IPS-18c (cell line): Measurements from ENCODE around the gene RADIL.

Source experiments
- H3K4me3 ChIP-seq: 2 replicates; pipeline ENCODE4 v1.7.0; 2013; ENCODE audit warnings: low read depth, mild to moderate bottlenecking, low read length, moderate library complexity; ENCODE audit not compliant: insufficient read depth
- H3K9me3 ChIP-seq: one replicate; pipeline ENCODE4 v1.6.1; 2013; ENCODE audit warnings: mild to moderate bottlenecking, low read length, moderate library complexity; ENCODE audit not compliant: control insufficient read depth, insufficient read depth

Gene RADIL

DNA sequence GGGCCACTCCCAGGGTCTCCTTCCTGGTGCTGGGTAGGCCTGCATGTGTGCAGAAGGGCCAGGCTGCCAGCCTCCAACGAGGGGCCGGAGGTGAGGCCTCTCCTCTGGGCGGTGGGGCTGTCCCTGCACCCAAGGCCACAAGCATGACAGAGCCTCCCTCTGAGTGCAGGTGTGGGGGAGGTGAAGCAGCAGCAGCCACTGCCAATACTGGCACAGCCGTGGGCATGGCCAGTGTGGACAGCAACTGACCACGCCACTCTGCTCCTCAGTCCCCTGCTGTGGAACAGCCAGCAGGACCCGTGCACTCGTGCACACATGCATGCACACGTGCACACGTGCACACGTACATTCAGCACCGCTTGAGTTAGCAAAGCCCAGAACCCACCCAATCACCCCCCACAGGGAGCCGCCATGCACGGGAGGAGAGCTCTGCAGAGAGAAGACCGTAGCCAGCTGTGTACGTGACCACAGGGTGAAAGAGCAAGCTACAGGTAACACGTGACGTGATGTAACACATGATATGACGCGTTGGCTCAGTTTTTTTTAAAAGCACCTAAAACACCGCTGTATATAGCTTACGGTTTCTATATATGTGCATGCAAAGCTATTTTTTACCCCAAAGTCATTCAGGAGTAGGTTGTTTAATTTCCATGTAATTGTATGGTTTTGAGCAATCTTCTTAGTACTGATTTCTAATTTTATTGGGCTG is 44.7 kb downstream of the RADIL start:
- no peaks in the 10 kb centered on the region for H3K9me3 ChIP-seq
- H3K4me3 ChIP-seq, result no peak overlapping the region

DNA sequence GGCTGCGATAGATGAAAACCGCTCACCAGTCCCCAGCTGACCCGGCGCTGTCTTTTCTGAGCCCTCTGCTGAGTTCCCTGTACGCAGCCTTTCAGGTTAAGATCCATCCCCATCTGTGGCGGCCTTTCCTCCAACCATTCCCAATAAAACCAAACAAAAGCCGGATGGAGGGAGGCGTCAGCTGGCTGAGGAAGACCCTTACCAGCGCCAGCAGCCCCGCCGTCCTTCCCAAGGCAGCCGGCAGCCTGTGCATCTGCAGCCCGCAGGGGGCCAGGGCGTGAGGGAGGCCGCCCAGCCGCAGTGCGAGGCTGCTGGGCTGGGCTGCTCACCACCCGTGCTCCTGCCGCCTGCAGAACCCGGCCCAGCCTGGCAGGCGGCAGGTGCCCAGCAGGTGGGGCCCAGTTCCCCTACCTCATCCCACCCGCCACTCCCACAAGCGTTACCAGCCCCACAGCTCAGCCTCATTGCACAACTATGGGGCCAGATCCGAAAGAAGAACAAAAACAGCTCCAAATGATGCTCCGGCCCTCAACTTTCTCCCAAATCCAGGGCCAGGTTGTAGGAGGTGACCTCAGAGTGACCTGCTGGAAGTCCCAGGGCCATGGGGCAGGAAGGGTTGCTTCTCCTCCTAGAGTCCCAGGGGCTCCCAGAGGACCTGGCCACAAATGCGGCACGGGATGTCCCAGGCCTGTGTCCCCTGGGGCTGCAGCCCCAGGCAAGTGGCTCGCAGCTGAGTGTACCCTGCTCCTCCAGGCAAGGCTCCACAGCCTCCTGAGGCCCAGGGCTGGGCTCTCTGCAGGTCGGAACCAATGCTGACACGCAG is 45.5 kb downstream of the RADIL start:
- H3K4me3 ChIP-seq, result no peak overlapping the region
- no peaks in the 10 kb centered on the region for H3K9me3 ChIP-seq

DNA sequence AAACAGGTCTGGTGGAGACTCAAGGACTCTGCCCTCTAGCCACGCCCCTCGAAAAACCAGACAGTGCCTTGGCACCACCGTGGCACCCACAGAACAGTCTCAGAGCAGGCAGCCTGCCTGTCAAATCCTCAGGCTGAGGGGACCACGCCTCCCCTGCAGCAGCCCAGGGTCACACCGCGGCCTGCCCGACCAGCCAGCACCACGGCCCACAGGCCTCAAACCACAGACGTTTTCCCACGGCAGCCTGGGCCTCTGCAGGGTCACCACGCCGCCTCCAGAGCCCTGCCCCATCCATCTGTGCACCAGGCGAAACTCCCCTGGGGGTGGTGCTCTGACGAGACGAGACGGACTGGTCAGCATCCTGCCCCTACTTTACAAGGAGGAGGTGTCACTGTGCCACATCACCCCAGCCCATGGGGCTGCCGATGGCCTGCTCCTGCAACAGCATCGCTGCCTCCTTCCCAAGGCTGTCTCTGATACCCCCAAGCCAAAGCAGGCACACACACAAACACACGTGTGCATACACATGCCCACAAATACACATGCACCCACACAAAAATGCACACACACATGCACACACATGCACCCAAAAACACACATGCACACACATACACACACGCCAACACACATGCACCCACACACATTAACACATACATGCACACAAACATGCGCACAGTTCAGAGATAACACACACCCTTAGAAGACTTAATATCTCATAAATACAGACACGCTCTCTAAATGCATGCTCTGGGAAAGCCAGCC is 46.3 kb downstream of the RADIL start:
- Histone ChIP-seq H3K4me3 (no peak overlapping the region), H3K9me3 (no peaks in the 10 kb centered on the region)

DNA sequence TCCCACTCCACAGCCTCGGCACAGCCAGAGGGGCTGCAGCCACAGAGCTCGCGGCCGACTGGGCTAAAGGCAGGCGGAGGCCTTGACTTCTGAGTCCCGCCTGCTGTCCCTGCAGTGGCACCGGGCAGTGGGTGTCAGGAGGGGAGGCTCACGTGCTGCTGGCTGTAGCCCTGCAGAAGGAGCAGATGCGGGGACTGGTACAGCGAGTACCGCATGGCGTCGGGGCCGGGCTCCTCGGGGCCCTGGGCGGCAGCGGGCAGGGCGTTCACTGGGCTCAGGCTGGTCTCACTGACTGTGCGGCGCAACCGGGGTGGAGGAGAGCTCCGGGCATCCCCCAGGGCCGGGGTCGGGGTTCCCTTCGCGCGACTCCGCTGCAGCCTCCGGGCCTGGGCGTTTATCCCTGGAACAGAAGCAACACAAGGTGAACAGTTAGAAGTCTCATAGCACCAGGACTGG is 47.3 kb downstream of the RADIL start:
- Histone ChIP-seq H3K4me3 (no peak overlapping the region), H3K9me3 (no peaks in the 10 kb centered on the region)

DNA sequence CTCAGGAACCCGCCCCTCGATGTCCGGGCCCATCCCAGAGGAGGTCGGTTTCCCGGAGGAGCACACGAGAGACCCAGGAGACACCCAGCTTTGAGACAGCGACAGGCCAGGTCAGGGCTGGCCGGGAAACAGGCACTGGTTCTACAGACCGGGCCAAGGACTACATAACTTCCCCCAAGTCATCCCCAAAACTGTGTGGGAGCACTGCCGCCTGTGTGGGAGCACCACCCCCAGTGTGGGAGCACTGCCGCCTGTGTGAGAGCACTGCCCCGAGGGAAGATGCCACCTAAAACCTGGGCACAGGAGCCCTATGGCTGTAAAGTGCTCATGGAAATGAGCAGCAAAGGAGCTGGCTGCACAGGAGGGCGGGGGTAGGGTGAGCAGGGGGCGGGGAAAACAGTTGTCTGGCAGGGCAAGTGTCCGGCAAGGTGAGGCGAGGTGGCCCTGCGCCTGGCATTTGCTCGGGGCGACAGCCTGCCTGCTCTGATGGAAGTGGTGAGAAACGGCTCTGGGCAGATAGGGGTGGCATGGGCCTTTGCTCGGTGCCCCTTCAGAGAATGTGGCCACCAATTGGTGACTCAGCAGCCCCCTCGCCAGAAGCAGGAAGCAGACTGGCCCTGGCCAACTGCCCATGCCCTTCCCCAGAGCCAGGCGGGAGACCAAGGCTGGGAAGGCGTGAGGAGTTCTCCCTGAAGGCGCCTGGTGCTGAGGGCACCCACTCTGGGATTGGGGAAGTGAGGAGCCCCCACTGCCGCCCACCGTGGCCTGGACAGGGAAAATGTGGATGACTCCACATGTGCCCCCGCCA is 47.9 kb downstream of the RADIL start:
- H3K9me3 ChIP-seq, result no peaks in the 10 kb centered on the region
- no peak overlapping the region for H3K4me3 ChIP-seq

DNA sequence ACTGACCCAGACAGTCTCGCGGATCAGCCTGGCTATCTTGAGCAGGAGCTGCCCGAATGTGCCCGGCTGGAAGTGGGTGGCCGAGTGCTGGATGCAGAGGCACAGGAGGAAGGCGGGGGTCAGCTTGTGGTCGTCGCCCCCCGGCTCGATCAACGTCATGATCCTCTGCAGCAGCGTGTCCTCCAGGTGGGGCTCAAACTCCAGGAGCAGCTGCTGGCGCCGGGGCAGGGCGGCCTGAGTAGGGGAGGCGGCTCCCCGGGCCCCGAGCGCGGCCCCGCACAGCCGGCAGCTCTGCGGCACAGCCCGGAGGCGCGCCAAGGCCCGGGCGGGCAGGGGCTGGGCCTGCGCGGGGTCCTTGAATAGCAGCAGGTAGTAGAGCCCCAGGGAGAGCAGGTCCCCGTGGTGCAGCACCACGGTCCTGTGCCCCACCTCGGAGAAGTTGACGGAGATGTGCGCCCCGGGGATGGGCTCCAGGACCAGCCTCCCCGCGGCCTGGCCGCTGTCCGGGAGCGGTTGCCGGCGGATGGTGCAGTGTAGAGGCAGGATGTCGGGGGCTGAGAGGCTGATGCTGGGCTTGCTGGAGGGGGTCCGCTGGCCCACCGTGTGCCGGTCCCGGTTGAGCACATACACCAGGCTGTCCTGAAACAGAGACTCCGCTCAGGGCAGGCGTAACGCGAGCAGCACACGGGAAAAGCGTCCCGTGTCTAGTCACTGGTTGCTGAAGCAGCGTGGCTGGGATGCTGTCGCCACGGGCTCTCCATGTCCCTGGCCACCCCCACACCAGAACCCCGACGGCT is 48.7 kb downstream of the RADIL start:
- H3K4me3 ChIP-seq, result no peak overlapping the region
- no peaks in the 10 kb centered on the region for H3K9me3 ChIP-seq

DNA sequence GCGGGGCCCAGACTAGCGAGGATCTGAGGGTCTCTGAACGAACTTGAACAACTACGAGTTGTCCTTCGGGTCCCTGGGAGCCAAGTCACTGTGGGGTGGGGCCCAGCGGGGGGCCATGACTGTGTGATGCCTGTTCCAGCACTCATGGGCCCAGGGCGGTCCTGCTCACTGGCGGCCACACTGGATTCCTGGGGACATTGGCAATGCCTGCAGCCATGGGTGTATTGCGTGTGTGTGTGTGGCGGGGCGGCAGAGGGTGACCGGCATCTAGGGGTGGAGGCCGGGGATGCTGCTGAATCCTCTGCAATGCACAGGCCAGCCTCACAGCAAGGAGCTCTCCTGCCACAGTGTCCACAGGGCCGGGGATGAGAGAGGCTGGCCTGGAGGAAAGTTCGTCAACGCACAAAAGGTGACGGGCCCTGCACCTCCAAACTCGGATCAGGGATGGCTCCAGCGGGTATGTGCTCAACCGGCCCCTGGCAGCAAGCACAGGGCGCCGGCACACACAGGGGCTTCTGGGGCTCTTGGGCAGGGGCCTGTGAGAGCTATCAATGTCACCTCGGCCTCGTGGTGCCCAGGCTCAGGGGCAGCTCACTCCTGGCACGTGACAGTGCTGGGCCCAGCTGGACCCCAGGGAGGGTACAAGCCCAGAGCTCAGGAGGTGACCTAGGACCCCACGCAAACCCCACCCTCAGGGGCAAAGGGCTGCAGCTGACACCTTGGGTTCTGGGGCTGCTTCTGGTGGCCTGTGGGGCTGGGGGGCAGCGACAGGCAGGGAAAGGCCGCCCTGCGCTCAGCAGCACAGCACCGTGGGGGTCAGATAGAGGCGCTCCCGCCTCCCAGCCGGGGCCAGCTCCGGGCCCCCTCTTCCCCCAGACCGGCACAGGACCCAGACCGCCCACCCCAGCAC is 49.6 kb downstream of the RADIL start:
- no peaks in the 10 kb centered on the region for H3K9me3 ChIP-seq
- H3K4me3 ChIP-seq, result no peak overlapping the region

DNA sequence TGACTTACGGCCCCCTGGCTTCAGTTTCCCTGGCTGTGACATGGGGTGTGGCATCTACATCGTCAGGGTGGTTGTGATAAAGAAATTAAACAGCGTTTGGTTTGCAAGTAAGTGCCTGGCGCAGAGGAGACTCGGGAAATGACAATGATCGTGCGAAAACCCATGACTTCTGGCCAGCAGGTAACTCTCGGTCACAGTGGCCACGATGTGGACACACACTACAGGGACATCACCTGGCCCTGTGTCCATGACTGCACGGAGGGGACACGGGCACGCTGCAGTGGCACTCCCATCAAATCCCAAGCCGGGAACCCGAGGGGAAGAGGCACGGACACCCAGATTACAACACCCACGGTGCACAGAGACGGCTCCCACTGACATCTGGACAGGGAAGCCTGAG is 50.3 kb downstream of the RADIL start:
- no peak overlapping the region for H3K4me3 ChIP-seq
- no peaks in the 10 kb centered on the region for H3K9me3 ChIP-seq

DNA sequence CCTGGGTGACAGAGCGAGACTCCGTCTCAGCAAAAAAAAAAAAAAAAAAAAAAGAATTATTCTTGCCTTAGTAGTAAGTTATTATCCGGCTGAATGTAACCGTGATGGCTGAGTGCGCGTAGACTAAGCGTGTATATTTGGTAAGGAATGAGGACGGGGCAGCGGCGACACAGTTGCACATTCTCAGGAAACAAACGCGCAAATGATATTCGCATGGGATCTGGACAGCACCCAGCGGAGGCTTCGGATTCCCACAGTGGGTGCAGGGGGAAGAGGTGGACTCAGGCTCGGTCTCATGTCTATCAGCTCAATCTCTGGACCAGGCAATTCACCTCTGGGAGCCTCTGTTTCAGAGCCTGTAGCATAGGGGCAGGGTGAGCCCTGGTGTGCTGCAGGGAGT is 50.8 kb downstream of the RADIL start:
- Histone ChIP-seq H3K4me3 (no peak overlapping the region), H3K9me3 (no peaks in the 10 kb centered on the region)

DNA sequence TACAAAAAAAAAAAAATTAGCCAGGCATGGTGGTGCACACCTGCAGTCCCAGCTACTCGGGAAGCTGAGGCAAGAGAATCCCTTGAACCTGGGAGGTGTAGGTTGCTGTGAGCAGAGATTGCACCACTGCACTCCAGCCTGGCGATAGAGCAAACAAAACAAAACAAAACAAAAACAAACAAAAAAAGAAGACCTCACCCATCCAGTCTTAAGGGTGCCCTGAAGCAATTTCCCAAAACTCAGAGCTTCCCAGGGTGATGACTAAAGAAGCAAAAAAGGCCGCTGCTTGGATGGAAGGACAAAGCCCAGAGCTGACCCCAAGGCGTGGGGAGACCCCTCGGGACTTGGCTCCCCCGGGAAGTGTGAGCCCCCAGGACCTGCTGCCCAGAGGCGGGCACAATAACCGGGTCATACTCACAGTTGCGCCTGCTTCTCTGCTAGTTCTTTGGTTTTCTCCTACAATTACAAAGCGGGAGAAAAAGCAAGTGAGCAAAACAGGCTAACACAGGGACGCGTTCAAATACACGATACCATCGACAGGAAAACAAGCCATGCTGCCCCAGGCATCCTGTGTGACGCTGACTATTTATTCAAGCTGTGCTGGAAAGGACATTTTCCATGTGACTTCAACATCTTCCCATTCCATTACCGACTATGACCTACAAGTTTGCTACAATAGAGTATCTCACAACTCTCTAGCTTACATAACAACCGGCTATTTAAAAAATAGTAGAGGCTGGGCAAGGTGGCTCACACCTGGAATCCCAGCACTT is 51.6 kb downstream of the RADIL start:
- Histone ChIP-seq H3K4me3 (no peak overlapping the region), H3K9me3 (no peaks in the 10 kb centered on the region)

DNA sequence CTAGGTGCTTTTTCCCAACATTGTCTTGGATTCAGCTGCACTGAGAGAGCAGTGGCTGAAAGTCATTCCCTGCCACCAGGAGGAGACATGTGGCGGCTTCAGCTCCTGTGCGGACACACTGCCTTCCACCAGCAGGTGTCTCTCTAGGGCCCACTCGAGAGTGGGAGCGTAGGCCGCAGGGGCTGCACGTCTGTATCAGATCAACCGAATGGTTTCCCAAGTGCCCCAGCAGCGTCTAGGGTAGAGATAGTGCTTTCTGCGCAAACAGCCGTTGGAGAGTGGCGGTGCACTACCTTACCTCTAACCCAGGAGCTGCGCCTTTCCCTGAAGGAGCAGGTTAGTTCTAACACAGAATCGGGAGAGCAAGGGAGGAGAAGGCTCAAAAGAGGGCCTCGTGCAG is 53.3 kb downstream of the RADIL start:
- H3K9me3 ChIP-seq, result no peaks in the 10 kb centered on the region
- no peak overlapping the region for H3K4me3 ChIP-seq

DNA sequence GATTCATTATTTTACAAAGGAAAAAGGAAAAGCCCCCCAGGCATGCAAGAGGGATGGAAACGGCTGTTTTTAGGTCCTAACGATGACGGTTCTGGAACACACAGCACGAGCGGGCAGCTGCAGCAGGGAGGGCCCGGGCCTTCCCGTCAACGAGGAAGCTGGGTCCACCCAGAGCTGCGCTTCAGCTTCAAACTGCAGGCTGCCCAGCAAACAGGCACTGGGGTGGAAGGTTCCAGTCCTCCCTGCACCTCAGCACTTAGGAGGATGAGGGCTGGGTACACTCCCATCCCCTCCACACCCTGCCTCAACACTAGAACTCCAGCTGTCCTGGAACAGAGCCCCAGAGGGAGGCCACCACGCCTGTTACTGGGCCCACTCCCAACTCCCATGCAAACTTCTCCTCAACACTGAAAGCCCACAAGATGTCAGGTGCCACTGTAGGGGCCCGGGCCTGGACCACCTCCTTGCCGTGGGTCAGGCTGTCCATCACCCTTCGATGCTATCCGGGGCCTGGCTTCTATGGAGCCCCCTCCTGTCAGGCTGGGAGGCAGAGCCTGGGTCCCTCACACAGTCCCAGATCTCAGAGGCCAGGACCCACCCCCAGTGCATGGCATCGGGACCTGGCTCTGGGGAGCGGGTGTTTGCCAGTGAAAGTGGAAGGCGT is 54.7 kb downstream of the RADIL start:
- Histone ChIP-seq H3K9me3 (no peaks in the 10 kb centered on the region), H3K4me3 (no peak overlapping the region)

DNA sequence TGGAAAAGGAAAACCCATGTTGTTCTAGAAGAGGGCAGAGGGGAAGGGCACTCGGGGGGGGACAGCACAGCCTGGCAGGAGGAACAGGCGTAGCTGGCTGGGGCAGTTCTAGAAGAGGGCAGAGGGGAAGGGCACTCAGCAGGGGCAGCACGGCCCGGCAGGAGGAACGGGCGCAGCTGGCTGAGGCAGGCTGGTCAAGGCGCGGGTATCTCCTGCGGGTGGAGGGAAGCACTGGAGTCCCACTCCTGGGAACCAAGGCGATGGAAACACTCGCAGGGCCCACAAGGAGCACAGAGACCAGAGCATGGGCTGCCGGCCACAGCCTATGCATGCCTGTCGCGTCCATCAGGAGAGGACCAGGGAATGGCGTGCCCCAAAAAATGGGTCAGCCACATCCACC is 58.4 kb downstream of the RADIL start:
- no peaks in the 10 kb centered on the region for H3K9me3 ChIP-seq

DNA sequence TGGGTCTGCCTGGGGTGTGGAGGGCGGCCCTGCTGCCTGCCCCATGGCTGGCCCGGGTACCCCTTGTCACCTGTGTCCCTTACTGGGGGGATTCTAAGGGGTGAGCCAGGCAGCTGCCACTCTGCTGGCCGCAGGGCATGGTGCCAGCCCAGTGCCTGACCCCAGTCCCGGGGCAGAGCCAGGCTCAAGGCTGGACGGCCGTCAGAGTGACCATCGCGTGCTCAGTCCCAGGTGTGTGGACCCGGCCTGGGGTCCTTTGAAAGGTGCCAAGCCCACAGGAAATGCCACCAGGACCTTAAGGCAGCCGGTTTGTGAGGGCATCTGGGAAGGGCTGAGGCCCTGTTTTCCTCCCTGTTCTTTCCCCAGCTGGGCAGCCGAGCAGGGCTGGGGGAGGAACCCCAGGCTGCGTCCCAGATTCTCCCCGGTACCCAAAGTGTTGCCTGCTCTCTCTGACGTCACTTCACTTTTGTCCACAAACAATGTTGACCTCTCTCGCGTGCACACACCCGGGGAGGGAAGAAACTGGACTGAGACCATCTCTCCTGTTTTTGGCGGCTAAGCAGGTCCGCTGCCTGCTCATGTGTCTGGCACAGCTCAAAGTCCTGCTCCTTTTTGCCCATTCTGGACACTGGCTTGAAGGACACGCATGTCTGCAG is 59.3 kb downstream of the RADIL start:
- no peaks in the 10 kb centered on the region for H3K9me3 ChIP-seq
- H3K4me3 ChIP-seq, result no peak overlapping the region

More for the DNA sequence above, 58.4 kb downstream of the RADIL start:
- no peak overlapping the region for H3K4me3 ChIP-seq
